Thoracic aorta (tissue), 2 donors: ENCODE results near the gene EHF. TPM values are rescaled to one million over a fixed set of nuclear protein-coding genes. Genes with fewer than 3 reads are reported as not detected.

Experiments
- ATAC-seq: fragments of 150-250 bp; one replicate; pipeline ENCODE4 v1.8.0; 2017; ENCODE audit warnings: low read depth; ENCODE audit not compliant: insufficient number of reproducible peaks, low FRiP score
- DNase-seq: peaks from one replicate; pipeline ENCODE4 v3.0.0-alpha.2; 2020; ENCODE audit warnings: low spot score
- H3K27ac ChIP-seq, 2 donors: fragments of 200-600 bp; sonication (generic); 1 replicate in 1 of 2; 2 replicates in 1 of 2; pipeline ENCODE4 v1.5.1; 2016; ENCODE audit warnings: mild to moderate bottlenecking in 2 of 2, moderate library complexity in 2 of 2
- H3K27me3 ChIP-seq: fragments of 200-600 bp; sonication (generic); replicated peaks from 2 replicates; pipeline ENCODE4 v1.6.0; 2016; ENCODE audit warnings: mild to moderate bottlenecking; ENCODE audit not compliant: insufficient read depth
- H3K36me3 ChIP-seq: fragments of 200-600 bp; sonication (generic); one replicate; pipeline ENCODE4 v1.5.1; 2016
- H3K4me1 ChIP-seq, 2 donors: fragments of 200-600 bp; sonication (generic); 1 replicate in 1 of 2; 2 replicates in 1 of 2; pipeline versions ENCODE4 v1.5.1 to v1.6.0; 2016; ENCODE audit warnings: low read depth in 2 of 2, mild to moderate bottlenecking in 1 of 2; ENCODE audit not compliant: control insufficient read depth in 1 of 2
- H3K4me3 ChIP-seq: fragments of 200-600 bp; sonication (generic); 2 replicates; pipeline ENCODE4 v1.5.1; 2016; ENCODE audit warnings: mild to moderate bottlenecking
- H3K9me3 ChIP-seq: fragments of 200-600 bp; sonication (generic); 2 replicates; pipeline ENCODE4 v1.5.1; 2016
- CTCF ChIP-seq: fragments of 200-600 bp; sonication (generic); IDR thresholded peaks from one replicate; pipeline ENCODE4 v1.5.1; 2019; ENCODE audit warnings: antibody characterized with exemption
- total RNA-seq, 2 donors: library from RNA; depleted of rRNA; stranded (reverse); fragments of >200 nt; gene quantifications; one replicate each; pipeline versions ENCODE4 v1.1.0 to v1.2.3, GENCODE V29; 2016

EHF gene
- total RNA-seq, 2 donors from 2014 or later: 0.14 TPM

- DNase-seq (no peak), ATAC-seq (no peak)
- no peak for TF ChIP-seq CTCF
- Histone ChIP-seq H3K27me3 (no peaks in the 10 kb centered on the region), H3K4me3 (no peak overlapping the region), H3K9me3 (no peaks in the 10 kb centered on the region), H3K4me1 (no peaks in the 10 kb centered on the region), H3K36me3 (no peaks in the 10 kb centered on the region), H3K27ac (no peak overlapping the region)
Measured at GRCh38 chr11:34625576-34625975, 4.7 kb downstream of the EHF start.

GRCh38 chr11:34626393-34626792 lies 5.5 kb downstream of the EHF start:
- no peaks in the 10 kb centered on the region for H3K4me1 ChIP-seq
- H3K9me3 ChIP-seq: no peaks in the 10 kb centered on the region
- ATAC-seq: no peak
- no peak for TF ChIP-seq CTCF
- no peak overlapping the region for H3K4me3 ChIP-seq
- H3K27me3 ChIP-seq: no peaks in the 10 kb centered on the region
- H3K36me3 ChIP-seq: no peaks in the 10 kb centered on the region
- DNase-seq: no peak
- H3K27ac ChIP-seq: no peak overlapping the region

GRCh38 chr11:34627197-34627596 lies 6.3 kb downstream of the EHF start:
- DNase-seq (no peak), ATAC-seq (no peak)
- Histone ChIP-seq H3K27me3 (no peaks in the 10 kb centered on the region), H3K4me3 (no peak overlapping the region), H3K9me3 (no peaks in the 10 kb centered on the region), H3K4me1 (no peaks in the 10 kb centered on the region), H3K36me3 (no peaks in the 10 kb centered on the region), H3K27ac (no peak overlapping the region)
- TF ChIP-seq CTCF: no peak

GRCh38 chr11:34629711-34630110 lies 8.8 kb downstream of the EHF start:
- no peak for TF ChIP-seq CTCF
- Histone ChIP-seq H3K4me1 (peaks cover 0 to 8% of the 10 kb centered on the region in 2 donors), H3K27ac (no peak overlapping the region), H3K4me3 (no peak overlapping the region), H3K27me3 (no peaks in the 10 kb centered on the region), H3K36me3 (no peaks in the 10 kb centered on the region), H3K9me3 (no peaks in the 10 kb centered on the region)
- DNase-seq: no peak
- ATAC-seq: no peak

GRCh38 chr11:34630544-34630943 lies 9.7 kb downstream of the EHF start:
- DNase-seq: no peak
- Histone ChIP-seq H3K4me3 (no peak overlapping the region), H3K27me3 (no peaks in the 10 kb centered on the region), H3K27ac (no peak overlapping the region), H3K4me1 (peaks cover 0 to 8% of the 10 kb centered on the region in 2 donors), H3K36me3 (no peaks in the 10 kb centered on the region), H3K9me3 (no peaks in the 10 kb centered on the region)
- no peak for ATAC-seq
- TF ChIP-seq CTCF: no peak
